ENCODE data around the gene RBM27.

DNA sequence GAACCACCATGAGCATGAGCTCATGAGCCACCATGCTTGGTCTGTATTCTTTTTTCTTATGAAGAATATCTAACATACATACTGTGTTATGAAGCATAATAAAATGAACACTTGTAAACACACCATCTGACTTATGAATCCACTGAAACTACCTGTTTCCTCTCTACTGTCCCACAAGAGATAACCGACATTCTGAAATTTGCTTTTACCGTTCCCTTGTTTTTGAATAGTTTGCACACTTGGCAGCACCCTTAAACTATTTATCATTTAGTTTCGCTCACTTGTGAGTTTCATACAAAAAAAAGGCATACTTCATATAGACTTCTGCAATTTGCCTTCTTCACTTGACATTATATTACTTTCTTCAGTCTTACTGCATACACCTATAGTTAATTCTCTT is 29.8 kb upstream of the RBM27 start:
- TF ChIP-seq POLR2AphosphoS5 (IDR thresholded peaks at IDR 0.05; ENCODE audit: borderline replicate concordance, low read depth, low read length) (no peak), EZH2 (IDR thresholded peaks at IDR 0.05) (no peak), FOXP2 (optimal IDR thresholded peaks at IDR 0.05; ENCODE audit: control extremely low read depth, extremely low read length, insufficient read depth) (no peak)
